ENCODE data around the gene DST.

DST gene

GRCh38 chr6:56424542-56425083 is 218.1 kb downstream of the DST start:
- no peak overlapping the region for H3K4me3 ChIP-seq (ENCODE audit: low read depth, low read length)
- TF ChIP-seq CTCF (IDR thresholded peaks at IDR 0.05; ENCODE audit: low read depth, low read length, missing control alignments): no peak
- in situ Hi-C loops (cut with HindIII; ENCODE audit: low pct_ligation_motif_present, low sequenced_read_pairs): no loop called here
- no peaks in the 10 kb centered on the region for H3K36me3 ChIP-seq (replicated peaks)
- no peak for DNase-seq
- H3K27ac ChIP-seq: no peak overlapping the region
- H3K27me3 ChIP-seq (replicated peaks): no peaks in the 10 kb centered on the region

GRCh38 chr6:56424064-56424463 is 218.6 kb downstream of the DST start:
- no peak overlapping the region for H3K27ac ChIP-seq
- H3K27me3 ChIP-seq (replicated peaks): no peaks in the 10 kb centered on the region
- no peak for DNase-seq
- in situ Hi-C loops (cut with HindIII; ENCODE audit: low pct_ligation_motif_present, low sequenced_read_pairs): no loop called here
- H3K36me3 ChIP-seq (replicated peaks): no peaks in the 10 kb centered on the region
- TF ChIP-seq CTCF (IDR thresholded peaks at IDR 0.05; ENCODE audit: low read depth, low read length, missing control alignments): no peak
- H3K4me3 ChIP-seq (ENCODE audit: low read depth, low read length): no peak overlapping the region

GRCh38 chr6:56420296-56420695 is 222.4 kb downstream of the DST start:
- TF ChIP-seq CTCF (IDR thresholded peaks at IDR 0.05; ENCODE audit: low read depth, low read length, missing control alignments): no peak
- no peak for DNase-seq
- H3K27ac ChIP-seq: no peak overlapping the region
- H3K4me3 ChIP-seq (ENCODE audit: low read depth, low read length): no peak overlapping the region
- in situ Hi-C loops (cut with HindIII; ENCODE audit: low pct_ligation_motif_present, low sequenced_read_pairs): no loop called here
- no peaks in the 10 kb centered on the region for H3K36me3 ChIP-seq (replicated peaks)
- no peaks in the 10 kb centered on the region for H3K27me3 ChIP-seq (replicated peaks)

- TF ChIP-seq CTCF (IDR thresholded peaks at IDR 0.05; ENCODE audit: low read depth, low read length, missing control alignments): no peak
- in situ Hi-C loops (cut with HindIII; ENCODE audit: low pct_ligation_motif_present, low sequenced_read_pairs): no loop called here
Observed at GRCh38 chr6:56419191-56419590, 223.5 kb downstream of the DST start.

GRCh38 chr6:56417823-56418222 is 224.9 kb downstream of the DST start:
- in situ Hi-C loops (cut with HindIII; ENCODE audit: low pct_ligation_motif_present, low sequenced_read_pairs): no loop called here
- TF ChIP-seq CTCF (IDR thresholded peaks at IDR 0.05; ENCODE audit: low read depth, low read length, missing control alignments): no peak
- no peak overlapping the region for H3K27ac ChIP-seq
- H3K27me3 ChIP-seq (replicated peaks): no peaks in the 10 kb centered on the region
- no peak overlapping the region for H3K4me3 ChIP-seq (ENCODE audit: low read depth, low read length)
- no peaks in the 10 kb centered on the region for H3K36me3 ChIP-seq (replicated peaks)
- no peak for DNase-seq

More at GRCh38 chr6:56419191-56419590, 223.5 kb downstream of the DST start:
- Histone ChIP-seq H3K36me3 (replicated peaks) (no peaks in the 10 kb centered on the region), H3K27ac (no peak overlapping the region), H3K4me3 (ENCODE audit: low read depth, low read length) (no peak overlapping the region), H3K27me3 (replicated peaks) (no peaks in the 10 kb centered on the region)
- DNase-seq: no peak

- in situ Hi-C loops (cut with HindIII; ENCODE audit: low pct_ligation_motif_present, low sequenced_read_pairs): no loop called here
- H3K27me3 ChIP-seq (replicated peaks): no peaks in the 10 kb centered on the region
- H3K4me3 ChIP-seq (ENCODE audit: low read depth, low read length): no peak overlapping the region
- DNase-seq: no peak
- H3K36me3 ChIP-seq (replicated peaks): no peaks in the 10 kb centered on the region
- no peak overlapping the region for H3K27ac ChIP-seq
- TF ChIP-seq CTCF (IDR thresholded peaks at IDR 0.05; ENCODE audit: low read depth, low read length, missing control alignments): no peak
Observed at GRCh38 chr6:56416247-56416646, 226.4 kb downstream of the DST start.
